Erythroblast (primary cell): Measurements from ENCODE around the gene SEPTIN10.

ENCODE experiments used
- GATA1 ChIP-seq: IDR thresholded peaks from 2 replicates; pipeline ENCODE4 v1.6.1; 2011; ENCODE audit warnings: low read depth, mild to moderate bottlenecking, control low read depth, low read length, moderate library complexity
- POLR2A ChIP-seq: IDR thresholded peaks from 2 replicates; pipeline ENCODE4 v1.6.1; 2011; ENCODE audit warnings: mild to moderate bottlenecking, low read length

GRCh38 chr2:109531896-109532727 lies 81.7 kb downstream of the SEPTIN10 start:
- no peak for TF ChIP-seq POLR2A
- TF ChIP-seq GATA1: no peak
